Measurements from ENCODE around the gene MYBPC1.
"Not testable (repeated sequence)": the region's sequence is repeated elsewhere in the genome, so short reads cannot be mapped to it uniquely, and the experiment has no call there.

The MYBPC1 gene, protein sequence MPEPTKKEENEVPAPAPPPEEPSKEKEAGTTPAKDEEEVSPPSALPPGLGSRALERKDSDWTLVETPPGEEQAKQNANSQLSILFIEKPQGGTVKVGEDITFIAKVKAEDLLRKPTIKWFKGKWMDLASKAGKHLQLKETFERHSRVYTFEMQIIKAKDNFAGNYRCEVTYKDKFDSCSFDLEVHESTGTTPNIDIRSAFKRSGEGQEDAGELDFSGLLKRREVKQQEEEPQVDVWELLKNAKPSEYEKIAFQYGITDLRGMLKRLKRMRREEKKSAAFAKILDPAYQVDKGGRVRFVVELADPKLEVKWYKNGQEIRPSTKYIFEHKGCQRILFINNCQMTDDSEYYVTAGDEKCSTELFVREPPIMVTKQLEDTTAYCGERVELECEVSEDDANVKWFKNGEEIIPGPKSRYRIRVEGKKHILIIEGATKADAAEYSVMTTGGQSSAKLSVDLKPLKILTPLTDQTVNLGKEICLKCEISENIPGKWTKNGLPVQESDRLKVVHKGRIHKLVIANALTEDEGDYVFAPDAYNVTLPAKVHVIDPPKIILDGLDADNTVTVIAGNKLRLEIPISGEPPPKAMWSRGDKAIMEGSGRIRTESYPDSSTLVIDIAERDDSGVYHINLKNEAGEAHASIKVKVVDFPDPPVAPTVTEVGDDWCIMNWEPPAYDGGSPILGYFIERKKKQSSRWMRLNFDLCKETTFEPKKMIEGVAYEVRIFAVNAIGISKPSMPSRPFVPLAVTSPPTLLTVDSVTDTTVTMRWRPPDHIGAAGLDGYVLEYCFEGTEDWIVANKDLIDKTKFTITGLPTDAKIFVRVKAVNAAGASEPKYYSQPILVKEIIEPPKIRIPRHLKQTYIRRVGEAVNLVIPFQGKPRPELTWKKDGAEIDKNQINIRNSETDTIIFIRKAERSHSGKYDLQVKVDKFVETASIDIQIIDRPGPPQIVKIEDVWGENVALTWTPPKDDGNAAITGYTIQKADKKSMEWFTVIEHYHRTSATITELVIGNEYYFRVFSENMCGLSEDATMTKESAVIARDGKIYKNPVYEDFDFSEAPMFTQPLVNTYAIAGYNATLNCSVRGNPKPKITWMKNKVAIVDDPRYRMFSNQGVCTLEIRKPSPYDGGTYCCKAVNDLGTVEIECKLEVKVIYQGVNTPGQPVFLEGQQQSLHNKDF

GRCh38 chr12:101594700-101595099 lies at the start of gene MYBPC1:
TSS of gene MYBPC1 (plus strand) at chr12:101594971. CDS start at chr12:101595071, 100 bp downstream.
- DNase-seq (ENCODE audit: low read depth), result no peak

- no peak for DNase-seq (ENCODE audit: low read depth)
Observed at GRCh38 chr12:101551362-101552114, 43.2 kb upstream of the MYBPC1 start.

DNA sequence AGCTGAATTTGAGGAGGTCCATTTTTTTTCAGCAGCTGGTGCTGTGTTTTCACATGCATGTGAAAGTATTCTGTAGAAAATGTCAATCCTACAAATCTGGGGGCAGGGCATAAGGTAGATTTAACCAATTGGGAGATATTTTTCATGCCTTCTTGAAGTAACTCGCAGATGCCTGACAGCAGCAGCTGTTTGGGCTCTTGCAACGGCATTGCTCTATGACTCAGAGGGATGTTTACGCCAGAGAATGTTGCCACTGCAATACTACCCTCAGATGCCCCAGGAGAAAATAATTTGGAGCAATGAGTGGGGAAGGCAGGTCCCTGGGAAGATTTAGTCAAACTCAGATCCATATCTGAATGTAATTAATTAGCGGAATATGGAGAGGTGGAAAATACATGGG lies 42.5 kb upstream of the MYBPC1 start:
- DNase-seq (ENCODE audit: low read depth), result no peak

DNA sequence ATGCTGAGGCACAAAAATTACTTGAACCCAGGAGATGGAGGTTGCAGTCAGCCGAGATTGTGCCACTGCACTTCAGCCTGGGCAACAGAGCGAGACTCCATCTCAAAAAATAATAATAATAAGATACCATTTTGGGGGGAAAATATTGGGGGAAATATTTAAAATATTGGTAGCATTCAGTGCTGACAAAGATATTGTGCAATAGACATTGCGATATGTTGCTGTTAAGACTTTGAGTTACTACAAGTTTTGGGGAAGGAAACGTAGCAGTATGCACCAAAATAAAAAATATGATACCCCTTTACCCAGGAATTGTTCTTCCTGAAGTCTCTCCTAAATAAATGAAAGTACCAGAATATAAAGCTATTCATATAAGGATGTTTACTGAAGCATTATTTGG lies 37.7 kb upstream of the MYBPC1 start:
- DNase-seq (ENCODE audit: low read depth), result no peak

DNA sequence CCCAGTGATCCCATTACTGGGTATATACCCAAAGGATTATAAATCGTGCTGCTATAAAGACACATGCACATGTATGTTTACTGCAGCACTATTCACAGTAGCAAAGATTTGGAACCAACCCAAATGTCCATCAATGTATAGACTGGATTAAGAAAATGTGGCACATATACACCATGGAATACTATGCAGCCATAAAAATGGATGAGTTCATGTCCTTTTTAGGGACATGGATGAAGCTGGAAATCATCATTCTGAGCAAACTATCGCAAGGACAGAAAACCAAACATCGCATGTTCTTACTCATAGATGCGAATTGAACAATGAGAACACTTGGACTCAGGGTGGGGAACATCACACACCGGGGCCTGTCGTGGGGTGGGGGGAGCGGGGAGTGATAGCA lies 36.0 kb upstream of the MYBPC1 start:
- DNase-seq (ENCODE audit: low read depth), result not testable (repeated sequence)

DNA sequence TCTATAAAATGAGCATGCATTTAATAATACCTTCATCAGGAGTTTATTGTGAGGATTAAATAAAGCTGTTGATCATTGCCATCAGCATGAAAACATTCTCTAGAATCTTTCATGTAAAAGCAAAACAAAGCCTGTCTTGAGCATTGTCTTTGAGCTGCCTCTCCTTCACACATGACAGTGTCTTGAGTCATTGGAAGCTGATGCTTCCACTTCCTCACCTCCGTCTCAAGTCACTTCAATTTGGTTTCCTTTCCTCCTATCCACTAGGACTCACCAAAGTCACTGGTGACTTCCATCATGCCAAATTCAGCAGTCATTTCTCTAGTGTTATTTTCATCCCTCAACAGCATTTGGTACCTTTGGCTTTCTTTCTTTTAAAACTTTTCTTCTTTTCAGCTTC lies 31.6 kb upstream of the MYBPC1 start:
- no peak for DNase-seq (ENCODE audit: low read depth)

DNA sequence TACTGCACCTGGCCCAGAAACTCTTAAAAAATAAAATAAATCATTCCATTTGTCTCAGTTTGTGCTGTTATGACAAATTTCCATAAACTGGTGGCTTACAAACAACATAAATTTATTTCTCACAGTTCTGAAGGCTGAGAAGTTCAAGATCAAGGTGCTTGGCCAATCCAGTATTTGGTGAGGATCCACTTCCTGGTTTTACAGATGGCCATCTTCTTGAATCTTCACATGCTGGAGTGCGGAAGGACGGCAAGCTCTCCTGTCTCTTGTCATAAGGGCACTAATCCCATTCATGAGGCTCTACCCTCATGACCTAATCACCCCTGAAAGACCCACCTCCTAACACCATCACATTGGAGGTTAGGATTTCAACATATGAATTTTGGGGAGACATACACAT lies 29.9 kb upstream of the MYBPC1 start:
- no peak for DNase-seq (ENCODE audit: low read depth)

DNA sequence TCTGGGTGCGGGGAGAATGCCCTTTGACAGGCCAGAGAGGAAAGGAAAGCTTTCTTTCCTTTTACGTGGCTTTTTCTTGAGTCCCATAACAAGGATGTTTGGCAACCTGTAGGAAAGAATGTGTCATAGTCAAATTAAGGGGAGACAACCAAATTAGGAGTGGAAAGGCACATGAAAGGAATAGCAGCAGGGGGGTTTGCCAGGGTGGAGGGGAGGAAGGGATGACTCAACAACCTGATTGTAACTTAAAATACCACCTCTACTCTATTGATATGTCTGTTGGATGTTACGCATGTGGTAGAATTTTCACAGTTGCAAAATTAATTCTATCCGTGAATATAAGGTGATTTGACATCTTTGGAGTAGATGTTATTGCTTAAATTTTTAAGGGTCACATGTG lies 28.5 kb upstream of the MYBPC1 start:
- DNase-seq (ENCODE audit: low read depth), result no peak

- DNase-seq (ENCODE audit: low read depth), result no peak
Observed at GRCh38 chr12:101567918-101568317, 26.9 kb upstream of the MYBPC1 start.

GRCh38 chr12:101570047-101570446 lies 24.7 kb upstream of the MYBPC1 start:
- DNase-seq (ENCODE audit: low read depth), result no peak

DNA sequence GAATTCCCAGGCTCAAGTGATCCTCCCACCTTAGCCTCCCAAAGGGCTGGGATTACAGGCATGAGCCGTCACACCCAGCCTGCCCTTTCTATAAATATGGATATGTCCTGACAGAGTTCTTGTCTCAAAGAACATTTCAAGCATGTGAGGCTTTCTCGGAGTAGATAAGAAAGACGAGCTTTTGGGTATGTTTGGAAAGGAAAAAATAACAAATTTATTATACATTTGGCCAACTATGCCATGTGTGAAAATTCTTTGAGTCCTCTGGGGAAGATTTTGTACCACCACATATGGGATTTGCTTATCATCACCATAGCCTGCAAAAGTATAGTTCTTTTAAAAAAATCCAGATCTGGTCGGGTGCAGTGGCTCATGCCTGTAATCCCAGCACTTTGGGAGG lies 23.7 kb upstream of the MYBPC1 start:
- no peak for DNase-seq (ENCODE audit: low read depth)

DNA sequence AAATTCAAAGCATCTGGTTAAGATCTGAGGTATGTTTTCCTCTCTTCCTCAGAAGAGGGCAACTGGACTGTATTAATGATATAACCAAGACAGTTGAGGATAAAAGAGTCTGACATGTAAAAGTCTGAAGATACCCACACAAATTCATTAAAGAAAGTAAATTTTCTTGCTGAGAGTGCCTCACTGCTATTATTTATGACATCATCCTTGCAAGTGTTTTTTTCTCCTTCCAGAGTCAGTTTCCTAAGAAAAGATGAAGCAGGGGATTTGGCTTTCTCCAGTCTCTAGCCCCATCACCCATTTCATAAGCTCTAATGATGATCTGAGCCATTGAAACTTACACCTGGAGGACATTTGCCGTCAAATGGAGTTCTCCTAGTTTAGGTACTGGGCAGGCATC lies 21.0 kb upstream of the MYBPC1 start:
- DNase-seq (ENCODE audit: low read depth), result no peak

DNA sequence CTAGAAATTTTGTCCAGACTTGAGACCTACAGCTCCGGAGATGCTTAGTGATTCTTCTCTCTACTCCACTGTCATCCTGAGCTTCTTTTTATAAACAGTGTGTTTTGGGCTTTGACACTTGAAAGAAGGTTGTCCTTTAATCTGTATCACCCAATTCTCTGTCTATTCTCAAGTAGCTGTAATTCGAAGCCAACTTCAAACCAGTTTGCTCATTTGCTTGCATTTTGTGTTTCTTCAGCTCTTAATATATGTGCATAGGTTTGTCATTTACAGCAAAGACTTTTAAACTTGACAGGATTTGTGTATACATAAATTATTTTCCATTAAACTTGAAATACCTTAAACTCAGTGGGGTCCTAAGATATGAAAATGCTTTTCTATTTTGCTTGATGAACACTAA lies 16.4 kb upstream of the MYBPC1 start:
- no peak for DNase-seq (ENCODE audit: low read depth)

- no peak for DNase-seq (ENCODE audit: low read depth)
Observed at GRCh38 chr12:101581190-101581589, 13.6 kb upstream of the MYBPC1 start.

GRCh38 chr12:101582937-101583336 lies 11.8 kb upstream of the MYBPC1 start:
- DNase-seq (ENCODE audit: low read depth), result no peak

- no peak for DNase-seq (ENCODE audit: low read depth)
Observed at GRCh38 chr12:101590383-101590782, 4.4 kb upstream of the MYBPC1 start.

- DNase-seq (ENCODE audit: low read depth), result no peak
Observed at GRCh38 chr12:101591781-101592180, 3.0 kb upstream of the MYBPC1 start.

- DNase-seq (ENCODE audit: low read depth), result no peak
Observed at GRCh38 chr12:101592448-101592847, 2.3 kb upstream of the MYBPC1 start.

GRCh38 chr12:101592921-101593320 lies 1.9 kb upstream of the MYBPC1 start:
- DNase-seq (ENCODE audit: low read depth), result no peak

DNA sequence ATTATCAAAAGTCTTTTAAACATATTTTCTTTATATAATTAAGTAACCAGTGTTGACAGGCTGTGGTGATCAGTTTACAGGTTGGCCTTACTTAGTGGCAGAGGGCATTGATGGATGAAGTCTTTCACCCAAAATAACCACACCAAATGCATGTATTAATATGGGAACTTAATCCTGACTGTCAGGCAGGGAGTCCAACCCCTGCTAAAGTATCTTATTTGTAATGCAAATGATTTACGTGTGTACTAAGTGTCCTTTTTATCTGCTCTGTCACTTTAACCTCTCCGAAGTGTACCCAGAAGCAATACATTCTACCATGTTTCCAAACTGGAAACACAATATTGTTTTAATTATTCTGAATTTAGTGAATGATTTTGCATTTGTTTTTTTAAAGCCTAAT lies 1.4 kb downstream of the MYBPC1 start:
- DNase-seq (ENCODE audit: low read depth), result no peak

DNA sequence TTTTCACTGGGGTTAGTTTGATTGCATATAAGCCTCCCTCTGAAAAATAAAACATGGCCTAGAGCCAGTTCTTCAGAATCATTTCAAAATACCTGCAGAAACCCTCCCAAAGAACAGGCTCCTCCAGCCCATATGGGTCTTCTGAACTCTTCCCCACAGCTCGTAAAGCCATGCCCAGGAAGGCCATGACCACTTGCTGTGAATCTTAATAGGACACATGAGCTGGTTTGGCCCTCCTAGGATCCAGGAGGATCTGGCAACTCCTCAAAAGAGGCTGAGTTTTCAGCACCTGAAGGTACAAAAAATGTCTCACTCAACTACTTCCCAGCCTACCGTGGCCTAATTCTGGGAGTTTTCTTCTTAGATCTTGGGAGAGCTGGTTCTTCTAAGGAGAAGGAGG lies 2.4 kb downstream of the MYBPC1 start:
- DNase-seq (ENCODE audit: low read depth), result no peak

GRCh38 chr12:101598483-101598882 lies 3.7 kb downstream of the MYBPC1 start:
- no peak for DNase-seq (ENCODE audit: low read depth)
